Body of pancreas (tissue), 4 donors: ENCODE data around the gene STAT5A. TPM values are rescaled to one million over a fixed set of nuclear protein-coding genes. Genes with fewer than 3 reads are reported as not detected.
"Not testable (repeated sequence)": the region's sequence is repeated elsewhere in the genome, so short reads cannot be mapped to it uniquely, and the experiment has no call there.

ENCODE experiments used
- ATAC-seq: fragments of 150-250 bp; one replicate; pipeline ENCODE4 v1.9.1; 2016
- DNase-seq, 4 donors: peaks; one replicate each; pipeline ENCODE4 v3.0.0-alpha.2; 2019
- H3K27ac ChIP-seq, 4 donors: fragments of 200-600 bp; sonication (generic); 1 replicate in 3 of 4; 2 replicates in 1 of 4; pipeline versions ENCODE4 v1.5.1 to v1.6.1; 2016 to 2019; ENCODE audit warnings: mild to moderate bottlenecking in 1 of 4, mixed read lengths in 1 of 4, moderate library complexity in 1 of 4
- H3K27me3 ChIP-seq, 2 donors: fragments of 200-600 bp; sonication (generic); one replicate each; pipeline ENCODE4 v1.6.0; 2016; ENCODE audit warnings: mild to moderate bottlenecking in 1 of 2
- H3K36me3 ChIP-seq, 2 donors: fragments of 200-600 bp; sonication (generic); replicated peaks in 1 of 2; 2 replicates each; pipeline ENCODE4 v1.5.1; 2016; ENCODE audit warnings: low read depth in 2 of 2; ENCODE audit not compliant: insufficient read depth in 1 of 2
- H3K4me1 ChIP-seq: fragments of 200-600 bp; sonication (generic); one replicate; pipeline ENCODE4 v1.6.0; 2016
- H3K4me3 ChIP-seq, 2 donors: fragments of 200-600 bp; sonication (generic); 1 replicate in 1 of 2; 2 replicates in 1 of 2; pipeline ENCODE4 v1.5.1; 2016 to 2019
- H3K9me3 ChIP-seq, 3 donors: fragments of 200-600 bp; sonication (generic); 1 replicate in 2 of 3; 2 replicates in 1 of 3; pipeline ENCODE4 v1.5.1; 2016
- CTCF ChIP-seq, 7 experiments: fragments of 450-650 bp in 4 of 7; fragments of 200-600 bp in 3 of 7; sonication (generic) in 3 of 7; IDR thresholded peaks; one replicate each; pipeline ENCODE4 v1.5.1; 2016 to 2019; ENCODE audit warnings: antibody characterized with exemption in 7 of 7
- POLR2A ChIP-seq, 3 donors: fragments of 450-650 bp; IDR thresholded peaks; one replicate each; pipeline ENCODE4 v1.6.1; 2016; ENCODE audit warnings: antibody characterized with exemption in 3 of 3, mild to moderate bottlenecking in 2 of 3
- WGBS, 2 donors: methylation state at CpG; one replicate each; pipeline ENCODE4 v1.1.5; 2017; 5-methylcytosine and 5-hydroxymethylcytosine counted together
- intact Hi-C: fragments of 100-400 bp; cut with DNase I; formaldehyde crosslinking; loops from one replicate; pipeline ENCODE4 v1.15.1; 2023
- total RNA-seq, 2 donors: library from RNA; depleted of rRNA; stranded (reverse); fragments of >200 nt; gene quantifications; one replicate each; pipeline ENCODE4 v1.1.0, GENCODE V29; 2016

Gene STAT5A
- total RNA-seq, 2 donors from 2014 or later = 25.2 to 52.1 TPM

DNA sequence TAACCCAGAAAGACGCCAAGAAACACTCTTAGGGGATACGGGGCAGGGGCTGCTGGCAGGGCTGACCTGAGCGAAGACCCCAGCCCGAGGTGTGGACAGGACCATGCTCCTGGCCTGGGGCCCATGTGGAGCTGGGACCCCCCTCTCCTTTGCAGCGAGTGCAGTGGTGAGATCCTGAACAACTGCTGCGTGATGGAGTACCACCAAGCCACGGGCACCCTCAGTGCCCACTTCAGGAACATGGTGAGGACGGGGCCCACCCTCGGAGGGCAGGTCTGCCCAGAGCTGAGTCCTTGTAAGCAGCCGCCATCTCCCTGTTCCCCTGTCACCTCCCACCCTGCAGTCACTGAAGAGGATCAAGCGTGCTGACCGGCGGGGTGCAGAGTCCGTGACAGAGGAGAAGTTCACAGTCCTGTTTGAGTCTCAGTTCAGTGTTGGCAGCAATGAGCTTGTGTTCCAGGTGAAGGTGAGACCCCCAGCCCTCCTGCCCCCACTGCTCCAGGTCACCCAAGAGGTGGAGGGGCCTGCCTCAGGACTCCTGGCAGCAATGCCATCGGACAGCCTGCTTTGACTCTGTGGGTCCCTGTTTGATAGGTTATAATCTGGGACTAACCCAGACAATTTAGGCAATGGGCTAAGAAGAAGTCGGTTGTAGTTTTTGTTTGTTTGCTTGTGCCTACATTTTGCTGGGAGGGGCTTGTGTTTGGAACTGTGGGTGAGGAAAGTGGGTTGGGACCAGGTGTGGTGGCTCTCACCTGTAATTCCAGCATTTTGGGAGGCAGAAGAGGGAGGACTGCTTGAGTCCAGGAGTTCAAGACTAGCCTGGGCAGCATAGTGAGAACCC is 16.1 kb downstream of the STAT5A start:
- no peak for DNase-seq
- Histone ChIP-seq H3K4me3 (no peak overlapping the region), H3K4me1 (no peaks in the 10 kb centered on the region), H3K36me3 (peaks cover 6 to 14% of the 10 kb centered on the region in 2 donors), H3K27ac (no peak overlapping the region), H3K9me3 (no peaks in the 10 kb centered on the region), H3K27me3 (no peaks in the 10 kb centered on the region)
- intact Hi-C loops = no loop called here
- ATAC-seq = no peak
- no peak for TF ChIP-seq CTCF (IDR thresholded peaks at IDR 0.05)
- no peak for TF ChIP-seq POLR2A (IDR thresholded peaks at IDR 0.05)
- 90 to 92% methylated on average over 3 to 16 of the region's 16 CpGs for WGBS, 2 donors

DNA sequence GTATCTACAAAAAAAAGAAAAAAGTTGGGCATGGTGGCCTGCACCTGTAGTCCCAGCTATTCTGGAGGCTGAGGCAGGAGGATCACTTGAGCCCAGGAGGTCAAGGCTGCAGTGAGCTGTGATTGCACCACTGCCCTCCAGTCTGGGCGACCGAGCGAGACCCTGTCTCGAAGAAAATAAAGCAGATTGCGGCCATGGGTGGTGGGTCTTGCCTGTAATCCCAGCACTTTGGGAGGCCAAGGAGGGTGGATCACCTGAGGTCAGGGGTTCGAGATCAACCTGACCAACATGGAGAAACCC is 16.7 kb downstream of the STAT5A start:
- H3K9me3 ChIP-seq, ATAC-seq, H3K27me3 ChIP-seq, DNase-seq, H3K4me3 ChIP-seq, H3K4me1 ChIP-seq, H3K27ac ChIP-seq, intact Hi-C loops: not testable (repeated sequence)
- peaks cover 6 to 14% of the 10 kb centered on the region in 2 donors for H3K36me3 ChIP-seq
- 92 to 94% methylated on average over 6 of the region's 6 CpGs for WGBS, 2 donors

GRCh38 chr17:42305543-42306384 is 17.5 kb downstream of the STAT5A start:
- Histone ChIP-seq H3K27me3 (no peaks in the 10 kb centered on the region), H3K4me1 (no peaks in the 10 kb centered on the region), H3K27ac (no peak overlapping the region), H3K36me3 (peaks cover 6 to 17% of the 10 kb centered on the region in 2 donors), H3K9me3 (no peaks in the 10 kb centered on the region), H3K4me3 (no peak overlapping the region)
- DNase-seq (no peak), ATAC-seq (peak; percentile 63)
- WGBS, 2 donors = 85 to 86% methylated on average over 17 of the region's 18 CpGs
- no peak for TF ChIP-seq POLR2A (IDR thresholded peaks at IDR 0.05)
- no peak for TF ChIP-seq CTCF (IDR thresholded peaks at IDR 0.05)
- intact Hi-C loops = no loop called here

DNA sequence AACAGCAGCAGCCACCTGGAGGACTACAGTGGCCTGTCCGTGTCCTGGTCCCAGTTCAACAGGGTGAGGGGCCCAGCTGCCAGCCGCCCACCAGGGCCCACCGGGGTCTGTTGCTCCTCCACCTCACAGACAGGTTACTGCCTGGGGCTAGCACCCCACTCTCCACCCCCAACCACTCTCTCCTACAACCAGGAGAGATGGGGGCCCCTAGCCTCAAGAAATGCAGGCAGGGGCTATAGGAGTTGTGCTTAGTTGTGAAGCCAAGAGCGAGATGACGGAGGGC is 18.0 kb downstream of the STAT5A start:
- no peak overlapping the region for H3K4me3 ChIP-seq
- peaks cover 2% of the 10 kb centered on the region for H3K4me1 ChIP-seq
- ATAC-seq (no peak), DNase-seq (no peak)
- TF ChIP-seq POLR2A (IDR thresholded peaks at IDR 0.05) (no peak), CTCF (IDR thresholded peaks at IDR 0.05) (no peak)
- H3K36me3 ChIP-seq = peaks cover 6 to 13% of the 10 kb centered on the region in 2 donors
- no peaks in the 10 kb centered on the region for H3K27me3 ChIP-seq
- 94 to 100% methylated on average over 2 to 5 of the region's 5 CpGs for WGBS, 2 donors
- intact Hi-C loops = no loop called here
- no peak overlapping the region for H3K27ac ChIP-seq
- no peaks in the 10 kb centered on the region for H3K9me3 ChIP-seq

- Histone ChIP-seq H3K27ac (no peak overlapping the region), H3K36me3 (peaks cover 0 to 7% of the 10 kb centered on the region in 2 donors), H3K9me3 (no peaks in the 10 kb centered on the region), H3K4me1 (peaks cover 14% of the 10 kb centered on the region), H3K27me3 (no peaks in the 10 kb centered on the region), H3K4me3 (no peak overlapping the region)
- DNase-seq = no peak
- WGBS, 2 donors = 91% methylated on average over 19 of the region's 19 CpGs
- no peak for ATAC-seq
- intact Hi-C loops = no loop called here
- TF ChIP-seq CTCF (IDR thresholded peaks at IDR 0.05) (no peak), POLR2A (IDR thresholded peaks at IDR 0.05) (no peak)
These were observed 19.1 kb downstream of the STAT5A start for GRCh38 chr17:42307362-42307927.
